Neuronal stem cell (in vitro differentiated cells): ENCODE measurements around the gene RPL27.

ENCODE experiments used
- DNase-seq: peaks from one replicate; pipeline ENCODE4 v3.0.0-alpha.2; 2013; ENCODE audit warnings: low spot score
- H2AFZ ChIP-seq: one replicate; pipeline ENCODE4 v1.6.1; 2013; ENCODE audit warnings: mild to moderate bottlenecking, low read length, inconsistent platforms
- H2AK5ac ChIP-seq: 2 replicates; pipeline ENCODE4 v1.6.1; 2013; ENCODE audit warnings: low read depth, mild to moderate bottlenecking, inconsistent platforms, low read length, moderate library complexity, mixed read lengths
- H2BK120ac ChIP-seq: 2 replicates; pipeline ENCODE4 v1.6.1; 2013; ENCODE audit warnings: low read depth, mild to moderate bottlenecking, inconsistent platforms, low read length, moderate library complexity, mixed read lengths
- H2BK12ac ChIP-seq: one replicate; pipeline ENCODE4 v1.6.1; 2013; ENCODE audit warnings: low read length, inconsistent platforms
- H2BK15ac ChIP-seq: 2 replicates; pipeline ENCODE4 v1.6.1; 2013; ENCODE audit warnings: mild to moderate bottlenecking, low read length, inconsistent platforms, mixed read lengths
- H2BK5ac ChIP-seq: one replicate; pipeline ENCODE4 v1.6.1; 2013; ENCODE audit warnings: inconsistent platforms, mild to moderate bottlenecking, low read length, moderate library complexity
- H3K14ac ChIP-seq: one replicate; pipeline ENCODE4 v1.6.1; 2013; ENCODE audit warnings: low read length, inconsistent platforms
- H3K18ac ChIP-seq: 2 replicates; pipeline ENCODE4 v1.6.1; 2013; ENCODE audit warnings: low read length, inconsistent platforms
- H3K23ac ChIP-seq: 2 replicates; pipeline ENCODE4 v1.6.1; 2013; ENCODE audit warnings: low read depth, mild to moderate bottlenecking, mixed read lengths, low read length, inconsistent platforms; ENCODE audit not compliant: poor library complexity
- H3K27ac ChIP-seq: replicated peaks from 3 replicates; pipeline ENCODE4 v1.5.1; 2013; ENCODE audit warnings: low read length, inconsistent platforms
- H3K27me3 ChIP-seq, 3 experiments: 2 replicates each; pipeline ENCODE4 v1.6.1; 2013; ENCODE audit warnings: low read length in 3 of 3, mild to moderate bottlenecking in 2 of 3, inconsistent platforms in 1 of 3, low read depth in 1 of 3, mixed read lengths in 1 of 3, moderate library complexity in 1 of 3; ENCODE audit not compliant: control insufficient read depth in 3 of 3, insufficient read depth in 3 of 3
- H3K36me3 ChIP-seq, 2 donors: replicated peaks in 1 of 2; 2 replicates each; pipeline ENCODE4 v1.6.1; 2013; ENCODE audit warnings: low read length in 2 of 2; ENCODE audit not compliant: control insufficient read depth in 2 of 2, insufficient read depth in 2 of 2
- H3K4ac ChIP-seq: 2 replicates; pipeline ENCODE4 v1.6.1; 2013; ENCODE audit warnings: inconsistent platforms, mild to moderate bottlenecking, low read length, moderate library complexity
- H3K4me1 ChIP-seq, 2 donors: 1 replicate in 1 of 2; 2 replicates in 1 of 2; pipeline ENCODE4 v1.6.1; 2013; ENCODE audit warnings: low read length in 2 of 2, low read depth in 1 of 2; ENCODE audit not compliant: control insufficient read depth in 2 of 2, insufficient read depth in 1 of 2
- H3K4me2 ChIP-seq: one replicate; pipeline ENCODE4 v1.6.1; 2013; ENCODE audit warnings: mild to moderate bottlenecking, low read length, inconsistent platforms; ENCODE audit not compliant: insufficient read depth, poor library complexity, severe bottlenecking
- H3K4me3 ChIP-seq, 2 donors: 2 replicates each; pipeline ENCODE4 v1.5.1; 2013; ENCODE audit warnings: low read length in 2 of 2, mild to moderate bottlenecking in 2 of 2, inconsistent platforms in 1 of 2, moderate library complexity in 1 of 2
- H3K79me1 ChIP-seq: one replicate; pipeline ENCODE4 v1.6.1; 2013; ENCODE audit warnings: low read depth, mild to moderate bottlenecking, inconsistent platforms, low read length, moderate library complexity
- H3K9ac ChIP-seq: one replicate; pipeline ENCODE4 v1.6.1; 2013; ENCODE audit warnings: mild to moderate bottlenecking, low read depth, low read length, inconsistent platforms; ENCODE audit not compliant: poor library complexity
- H3K9me3 ChIP-seq, 2 donors: replicated peaks in 1 of 2; 2 replicates each; pipeline versions ENCODE3 to v1.6.1; 2013; ENCODE audit warnings: low read length in 2 of 2, mild to moderate bottlenecking in 2 of 2, inconsistent platforms in 1 of 2, low read depth in 1 of 2, mixed read lengths in 1 of 2, moderate library complexity in 1 of 2; ENCODE audit not compliant: control insufficient read depth in 2 of 2, insufficient read depth in 1 of 2
- H4K8ac ChIP-seq: one replicate; pipeline ENCODE4 v1.6.1; 2013; ENCODE audit warnings: low read depth, mild to moderate bottlenecking, inconsistent platforms, low read length, moderate library complexity
- H4K91ac ChIP-seq: one replicate; pipeline ENCODE4 v1.6.1; 2013; ENCODE audit warnings: low read length, low read depth, mild to moderate bottlenecking, inconsistent platforms; ENCODE audit not compliant: poor library complexity
- WGBS, 2 donors: extraction: QIAGEN DNeasy Blood & Tissue Kit; methylation state at CpG; one replicate each; pipeline ENCODE4 v1.1.7; 2013; ENCODE audit warnings: missing lambda C conversion rate in 2 of 2, mixed read lengths in 1 of 2; ENCODE audit not compliant: insufficient read length in 2 of 2, insufficient replicate concordance in 1 of 2; ENCODE audit errors: extremely low coverage in 2 of 2; 5-methylcytosine and 5-hydroxymethylcytosine counted together

The RPL27 gene

GRCh38 chr17:43014649-43015542 is 16.7 kb downstream of the RPL27 start:
- no peak overlapping the region for H2AK5ac ChIP-seq
- no peak overlapping the region for H2BK5ac ChIP-seq
- peaks cover 20 to 42% of the 10 kb centered on the region in 2 donors for H3K4me1 ChIP-seq
- peak overlapping the region; percentile 17 for H3K9ac ChIP-seq
- H3K14ac ChIP-seq = no peak overlapping the region
- peak overlapping the region; percentile 6 for H2AFZ ChIP-seq
- no peak overlapping the region for H3K4ac ChIP-seq
- no peak for DNase-seq
- H3K4me2 ChIP-seq = no peak overlapping the region
- WGBS, 2 donors = no CpG with 5 or more reads among the region's 8 CpGs
- no peak overlapping the region for H4K91ac ChIP-seq
- H3K18ac ChIP-seq = no peak overlapping the region
- no peak overlapping the region for H4K8ac ChIP-seq
- H2BK15ac ChIP-seq = no peak overlapping the region
- H3K27me3 ChIP-seq = no peaks in the 10 kb centered on the region
- H3K9me3 ChIP-seq = no peaks in the 10 kb centered on the region
- H3K23ac ChIP-seq = no peak overlapping the region
- H2BK12ac ChIP-seq = no peak overlapping the region
- H3K36me3 ChIP-seq = peaks cover 12 to 21% of the 10 kb centered on the region in 2 donors
- peaks cover 9% of the 10 kb centered on the region for H3K79me1 ChIP-seq
- H3K4me3 ChIP-seq = peak overlapping the region in 1 of 2 donors; percentile 4
- no peak overlapping the region for H3K27ac ChIP-seq
- H2BK120ac ChIP-seq = no peak overlapping the region

GRCh38 chr17:43015579-43015978 is 17.4 kb downstream of the RPL27 start:
- Histone ChIP-seq H3K4me2 (no peak overlapping the region), H3K4me1 (peaks cover 20 to 48% of the 10 kb centered on the region in 2 donors), H3K27ac (no peak overlapping the region), H3K9ac (no peak overlapping the region), H2AK5ac (no peak overlapping the region), H3K23ac (no peak overlapping the region), H3K36me3 (peaks cover 12 to 21% of the 10 kb centered on the region in 2 donors), H4K8ac (no peak overlapping the region), H2AFZ (peak overlapping the region; percentile 6), H2BK120ac (no peak overlapping the region), H2BK12ac (no peak overlapping the region), H2BK5ac (no peak overlapping the region), H2BK15ac (no peak overlapping the region), H3K14ac (no peak overlapping the region), H3K4me3 (no peak overlapping the region), H4K91ac (no peak overlapping the region), H3K18ac (no peak overlapping the region), H3K4ac (no peak overlapping the region), H3K9me3 (no peaks in the 10 kb centered on the region), H3K27me3 (no peaks in the 10 kb centered on the region), H3K79me1 (peaks cover 10% of the 10 kb centered on the region)
- DNase-seq = no peak
- WGBS, 2 donors = no CpG with 5 or more reads among the region's 9 CpGs

GRCh38 chr17:43016216-43016615 is 18.0 kb downstream of the RPL27 start:
- H3K18ac ChIP-seq = peak overlapping the region; percentile 15
- no CpG with 5 or more reads among the region's 7 CpGs for WGBS, 2 donors
- no peak overlapping the region for H2BK120ac ChIP-seq
- no peak overlapping the region for H2AFZ ChIP-seq
- peaks cover 12 to 21% of the 10 kb centered on the region in 2 donors for H3K36me3 ChIP-seq
- H3K27ac ChIP-seq = no peak overlapping the region
- H3K27me3 ChIP-seq = no peaks in the 10 kb centered on the region
- H3K4me3 ChIP-seq = peak overlapping the region in 1 of 2 donors; percentile 11
- H2AK5ac ChIP-seq = no peak overlapping the region
- H3K4ac ChIP-seq = no peak overlapping the region
- no peak overlapping the region for H4K91ac ChIP-seq
- H2BK15ac ChIP-seq = no peak overlapping the region
- no peak overlapping the region for H2BK5ac ChIP-seq
- no peak overlapping the region for H3K23ac ChIP-seq
- H3K9ac ChIP-seq = peak overlapping the region; percentile 78
- H4K8ac ChIP-seq = no peak overlapping the region
- H3K79me1 ChIP-seq = peaks cover 11% of the 10 kb centered on the region
- no peak overlapping the region for H3K4me2 ChIP-seq
- no peaks in the 10 kb centered on the region for H3K9me3 ChIP-seq
- no peak for DNase-seq
- H2BK12ac ChIP-seq = no peak overlapping the region
- H3K14ac ChIP-seq = peak overlapping the region; percentile 42
- H3K4me1 ChIP-seq = peaks cover 20 to 52% of the 10 kb centered on the region in 2 donors

GRCh38 chr17:43018008-43018853 is 20.0 kb downstream of the RPL27 start:
- Histone ChIP-seq H3K36me3 (peaks cover 12 to 21% of the 10 kb centered on the region in 2 donors), H4K91ac (no peak overlapping the region), H3K9ac (no peak overlapping the region), H3K27ac (no peak overlapping the region), H3K4me2 (no peak overlapping the region), H2BK120ac (no peak overlapping the region), H3K27me3 (no peaks in the 10 kb centered on the region), H2BK15ac (no peak overlapping the region), H3K23ac (no peak overlapping the region), H3K9me3 (no peaks in the 10 kb centered on the region), H3K14ac (no peak overlapping the region), H3K18ac (peak overlapping the region; percentile 64), H2AK5ac (no peak overlapping the region), H2AFZ (no peak overlapping the region), H3K4me3 (peak overlapping the region in 1 of 2 donors; percentile 9), H2BK5ac (no peak overlapping the region), H3K79me1 (peaks cover 11% of the 10 kb centered on the region), H2BK12ac (no peak overlapping the region), H4K8ac (no peak overlapping the region), H3K4ac (no peak overlapping the region), H3K4me1 (peaks cover 20 to 56% of the 10 kb centered on the region in 2 donors)
- WGBS, 2 donors = no CpG with 5 or more reads among the region's 19 CpGs
- DNase-seq = peak; percentile 56
